H1 (cell line): Measurements from ENCODE around the gene UBN2. TPM values are rescaled to one million over a fixed set of nuclear protein-coding genes. Genes with fewer than 3 reads are reported as not detected.

Experiments
- CTCF ChIA-PET: fragments of 300-600 bp; sonication (Branson Sonifier 250); formaldehyde crosslinking; loops from one replicate; lab custom pipeline; 2021; ENCODE audit not compliant: partially characterized antibody; lab: Charles Lee
- POLR2A ChIA-PET: fragments of 300-600 bp; sonication (Branson Sonifier 250); formaldehyde crosslinking; loops from one replicate; lab custom pipeline; 2021; ENCODE audit warnings: inconsistent platforms; ENCODE audit not compliant: partially characterized antibody; lab: Charles Lee
- DNase-seq, 2 experiments: peaks; one replicate each; pipeline versions ENCODE4 v3.0.0 to v3.0.0-alpha.2; 2010 to 2022; ENCODE audit warnings: low spot score in 2 of 2, low read depth in 1 of 2, mixed read lengths in 1 of 2
- FAIRE-seq: peaks from 2 replicates; lab custom pipeline; 2011; peaks lifted over from hg19 to GRCh38; lab: Jason Lieb, UNC
- H2AFZ ChIP-seq: 2 replicates; pipeline ENCODE4 v1.8.1; 2012; ENCODE audit warnings: low read length, inconsistent platforms
- H2AK5ac ChIP-seq: 2 replicates; pipeline ENCODE4 v1.6.1; 2013; ENCODE audit warnings: low read depth, low read length
- H2BK120ac ChIP-seq: replicated peaks from 2 replicates; pipeline ENCODE3; 2013; ENCODE audit warnings: low read depth, low read length, inconsistent platforms
- H2BK12ac ChIP-seq: 2 replicates; pipeline ENCODE4 v1.6.1; 2013; ENCODE audit warnings: low read depth, low read length
- H2BK15ac ChIP-seq: 2 replicates; pipeline ENCODE4 v1.6.1; 2013; ENCODE audit warnings: low read length
- H2BK20ac ChIP-seq: 2 replicates; pipeline ENCODE4 v1.6.1; 2013; ENCODE audit warnings: low read length
- H2BK5ac ChIP-seq: 2 replicates; pipeline ENCODE4 v1.6.1; 2013; ENCODE audit warnings: low read depth, low read length
- H3K14ac ChIP-seq: 2 replicates; pipeline ENCODE4 v1.6.1; 2013; ENCODE audit warnings: inconsistent platforms; ENCODE audit not compliant: insufficient read length
- H3K18ac ChIP-seq: 2 replicates; pipeline ENCODE4 v1.6.1; 2013; ENCODE audit warnings: low read length; ENCODE audit errors: extremely low read depth
- H3K23ac ChIP-seq: 2 replicates; pipeline ENCODE4 v1.6.1; 2013; ENCODE audit warnings: inconsistent platforms; ENCODE audit not compliant: insufficient read length
- H3K23me2 ChIP-seq: 2 replicates; pipeline ENCODE4 v1.6.1; 2013; ENCODE audit warnings: low read depth, low read length
- H3K27ac ChIP-seq: 2 replicates; pipeline ENCODE4 v1.6.1; 2011; ENCODE audit warnings: low read depth, low read length, inconsistent platforms
- H3K27me3 ChIP-seq, 4 experiments: replicated peaks in 1 of 4; 1 replicate in 1 of 4; 2 replicates in 3 of 4; pipeline versions ENCODE4 v1.6.1 to v1.8.1; 2011 to 2013; ENCODE audit warnings: low read length in 3 of 4, mild to moderate bottlenecking in 3 of 4, inconsistent platforms in 2 of 4, mixed read lengths in 2 of 4, moderate library complexity in 1 of 4; ENCODE audit not compliant: control insufficient read depth in 3 of 4, insufficient read depth in 3 of 4; ENCODE audit errors: extremely low read depth in 1 of 4
- H3K36me3 ChIP-seq, 4 experiments: 2 replicates each; pipeline versions ENCODE4 v1.6.1 to v1.8.1; 2011 to 2013; ENCODE audit warnings: mild to moderate bottlenecking in 4 of 4, low read length in 3 of 4, moderate library complexity in 2 of 4, control low read depth in 1 of 4, inconsistent platforms in 1 of 4; ENCODE audit not compliant: insufficient read depth in 4 of 4, control insufficient read depth in 2 of 4
- H3K4ac ChIP-seq: replicated peaks from 2 replicates; pipeline ENCODE3; 2013; ENCODE audit warnings: low read length, low read depth, mixed read lengths, inconsistent platforms; ENCODE audit not compliant: insufficient read length
- H3K4me1 ChIP-seq, 4 experiments: replicated peaks in 1 of 4; 1 replicate in 1 of 4; 2 replicates in 3 of 4; pipeline versions ENCODE4 v1.6.1 to v1.8.1; 2011 to 2013; ENCODE audit warnings: low read length in 3 of 4, inconsistent platforms in 2 of 4, mixed read lengths in 1 of 4; ENCODE audit not compliant: insufficient read depth in 4 of 4, control insufficient read depth in 3 of 4
- H3K4me2 ChIP-seq, 2 experiments: 2 replicates each; pipeline versions ENCODE4 v1.6.1 to v1.8.1; 2011 to 2013; ENCODE audit warnings: low read depth in 2 of 2, low read length in 2 of 2, control low read depth in 1 of 2, inconsistent platforms in 1 of 2, mild to moderate bottlenecking in 1 of 2; ENCODE audit not compliant: insufficient read depth in 1 of 2
- H3K4me3 ChIP-seq, 4 experiments: fragments of 200-600, 300-600 bp in 1 of 4; sonication (generic), shearing (Covaris generic), sonication (Bioruptor Twin) in 1 of 4; 2 replicates each; pipeline versions ENCODE4 v1.5.1 to v1.8.1; 2011 to 2016; ENCODE audit warnings: low read length in 4 of 4, low read depth in 3 of 4, control low read depth in 2 of 4, inconsistent platforms in 2 of 4, mild to moderate bottlenecking in 2 of 4, mixed read lengths in 1 of 4, moderate library complexity in 1 of 4; ENCODE audit not compliant: insufficient read depth in 2 of 4; ENCODE audit errors: extremely low read depth in 1 of 4
- H3K56ac ChIP-seq: replicated peaks from 2 replicates; pipeline ENCODE3; 2013; ENCODE audit warnings: low read depth, mild to moderate bottlenecking, mixed read lengths, low read length, inconsistent platforms; ENCODE audit not compliant: insufficient read length
- H3K79me1 ChIP-seq: 2 replicates; pipeline ENCODE4 v1.6.1; 2013; ENCODE audit warnings: low read depth, low read length, control low read depth
- H3K79me2 ChIP-seq, 2 experiments: 2 replicates each; pipeline versions ENCODE4 v1.6.1 to v1.8.1; 2012 to 2013; ENCODE audit warnings: low read length in 2 of 2, mild to moderate bottlenecking in 2 of 2, inconsistent platforms in 1 of 2; ENCODE audit not compliant: insufficient read depth in 2 of 2, control insufficient read depth in 1 of 2
- H3K9ac ChIP-seq, 4 experiments: replicated peaks in 1 of 4; 1 replicate in 1 of 4; 2 replicates in 3 of 4; pipeline versions ENCODE4 v1.6.1 to v1.8.1; 2011 to 2013; ENCODE audit warnings: low read depth in 3 of 4, low read length in 3 of 4, control low read depth in 2 of 4, mild to moderate bottlenecking in 2 of 4, moderate library complexity in 2 of 4, inconsistent platforms in 1 of 4; ENCODE audit errors: extremely low read depth in 1 of 4
- H3K9me3 ChIP-seq, 2 experiments: 2 replicates each; pipeline versions ENCODE4 v1.6.1 to v1.8.1; 2012 to 2013; ENCODE audit warnings: mild to moderate bottlenecking in 2 of 2, moderate library complexity in 2 of 2, control low read depth in 1 of 2, inconsistent platforms in 1 of 2, low read depth in 1 of 2, low read length in 1 of 2, mixed read lengths in 1 of 2; ENCODE audit not compliant: insufficient read depth in 2 of 2
- H4K20me1 ChIP-seq, 2 experiments: replicated peaks in 1 of 2; 2 replicates each; pipeline versions ENCODE3 to v1.8.1; 2011 to 2013; ENCODE audit warnings: inconsistent platforms in 2 of 2, low read length in 2 of 2, mild to moderate bottlenecking in 1 of 2; ENCODE audit not compliant: insufficient read depth in 2 of 2, control insufficient read depth in 1 of 2
- H4K5ac ChIP-seq: 2 replicates; pipeline ENCODE4 v1.6.1; 2013; ENCODE audit warnings: low read length, low read depth, mixed read lengths, inconsistent platforms; ENCODE audit not compliant: insufficient read length
- H4K8ac ChIP-seq: 2 replicates; pipeline ENCODE4 v1.8.0; 2013; ENCODE audit warnings: mild to moderate bottlenecking, moderate library complexity, low read length, inconsistent platforms; ENCODE audit not compliant: insufficient read depth; ENCODE audit errors: extremely low read depth
- H4K91ac ChIP-seq: replicated peaks from 2 replicates; pipeline ENCODE3; 2013; ENCODE audit warnings: low read length, mixed read lengths, inconsistent platforms; ENCODE audit not compliant: insufficient read length
- BACH1 ChIP-seq: IDR thresholded peaks from 2 replicates; pipeline ENCODE4 v1.6.1; 2012; ENCODE audit warnings: low read length, improper control_type of control experiment
- CHD1 ChIP-seq: IDR thresholded peaks from 2 replicates; pipeline ENCODE4 v1.6.1; 2012; ENCODE audit warnings: low read depth, low read length, improper control_type of control experiment
- POU5F1 ChIP-seq: IDR thresholded peaks from 2 replicates; pipeline ENCODE4 v1.6.1; 2011; ENCODE audit warnings: low read depth, mild to moderate bottlenecking, low read length, moderate library complexity
- RBBP5 ChIP-seq: IDR thresholded peaks from 2 replicates; pipeline ENCODE4 v1.7.1; 2012; ENCODE audit warnings: low read depth, mild to moderate bottlenecking, inconsistent platforms, low read length, moderate library complexity, borderline replicate concordance
- RXRA ChIP-seq: IDR thresholded peaks from 2 replicates; pipeline ENCODE4 v1.6.1; 2011; ENCODE audit warnings: low read depth, mild to moderate bottlenecking, low read length, moderate library complexity; ENCODE audit not compliant: insufficient read depth
- WGBS, 2 experiments: shearing (Covaris generic) in 1 of 2; methylation state at CpG; one replicate each; pipeline versions ENCODE4 v1.1.6 to v1.1.7; 2013 to 2015; ENCODE audit warnings: low lambda C conversion rate in 2 of 2, mixed read lengths in 2 of 2, inconsistent platforms in 1 of 2, low coverage in 1 of 2, missing lambda C conversion rate in 1 of 2; ENCODE audit not compliant: insufficient replicate concordance in 2 of 2, insufficient coverage in 1 of 2, insufficient read length in 1 of 2; ENCODE audit errors: extremely low coverage in 1 of 2, missing lambda C conversion rate in 1 of 2; 5-methylcytosine and 5-hydroxymethylcytosine counted together
- polyA plus RNA-seq, 7 experiments: library from polyadenylated mRNA; depleted of rRNA in 3 of 7; stranded (reverse) in 5 of 7; unstranded in 2 of 7; fragments of >200 nt in 5 of 7; fragments of 200-250 nt in 2 of 7; gene quantifications; 1 replicate in 5 of 7; 2 replicates in 1 of 7; 4 replicates in 1 of 7; pipeline versions ENCODE4 v1.2.1 to v1.2.3, GENCODE V29; 2011 to 2013; ENCODE audit warnings: missing spikeins in 2 of 7, mixed read lengths in 2 of 7
- total RNA-seq: library from RNA; stranded (reverse); fragmentation: NEBNext Ultra II Directional; extraction: Animal tissue kit (Norgen Biotek cat#: 25700); gene quantifications from 2 replicates; pipeline ENCODE4 v1.2.1, GENCODE V29; 2021

UBN2 gene
- total and polyA plus RNA-seq, 2 of the 8 experiments (the other 6 are each of a cell fraction or from before 2014, with no cell fraction given) = 4.1 to 39.6 TPM

GRCh38 chr7:139297795-139298194 lies 66.8 kb downstream of the UBN2 start:
- H3K4me1 ChIP-seq = no peaks in the 10 kb centered on the region
- H3K27me3 ChIP-seq = no peaks in the 10 kb centered on the region
- no peak overlapping the region for H4K91ac ChIP-seq
- H3K18ac ChIP-seq = no peak overlapping the region
- no peak for FAIRE-seq
- no peaks in the 10 kb centered on the region for H3K79me1 ChIP-seq
- no peak overlapping the region for H3K14ac ChIP-seq
- H2BK15ac ChIP-seq = no peak overlapping the region
- H3K4me3 ChIP-seq = no peak overlapping the region
- no peak overlapping the region for H4K8ac ChIP-seq
- H2BK5ac ChIP-seq = no peak overlapping the region
- no peak overlapping the region for H2BK20ac ChIP-seq
- H4K5ac ChIP-seq = no peak overlapping the region
- H3K56ac ChIP-seq = no peak overlapping the region
- no peaks in the 10 kb centered on the region for H3K9me3 ChIP-seq
- no peak overlapping the region for H2AFZ ChIP-seq
- no peak overlapping the region for H3K4ac ChIP-seq
- CTCF ChIA-PET = no interaction called here
- no peak overlapping the region for H3K23ac ChIP-seq
- no peak overlapping the region for H2BK12ac ChIP-seq
- H3K9ac ChIP-seq = no peak overlapping the region
- no peaks in the 10 kb centered on the region for H3K23me2 ChIP-seq
- H3K4me2 ChIP-seq = no peak overlapping the region
- TF ChIP-seq RXRA (no peak), POU5F1 (no peak), CHD1 (no peak), BACH1 (no peak), RBBP5 (no peak)
- TF ChIP-seq, all 59 proteins: peak for 0
- H2BK120ac ChIP-seq = no peak overlapping the region
- no peak for DNase-seq
- no peaks in the 10 kb centered on the region for H3K79me2 ChIP-seq
- no peak overlapping the region for H2AK5ac ChIP-seq
- H3K27ac ChIP-seq = no peak overlapping the region
- no peaks in the 10 kb centered on the region for H4K20me1 ChIP-seq
- WGBS, 2 experiments = 89% methylated on average over 6 of the region's 6 CpGs; no CpG with 5 or more reads in 1 of the 2 experiments
- POLR2A ChIA-PET = no interaction called here
- peaks cover 0 to 5% (median 2%) of the 10 kb centered on the region in 4 experiments; a peak in 3 of 8 replicates for H3K36me3 ChIP-seq
